Measurements from ENCODE around the gene GLRX5.

DNA sequence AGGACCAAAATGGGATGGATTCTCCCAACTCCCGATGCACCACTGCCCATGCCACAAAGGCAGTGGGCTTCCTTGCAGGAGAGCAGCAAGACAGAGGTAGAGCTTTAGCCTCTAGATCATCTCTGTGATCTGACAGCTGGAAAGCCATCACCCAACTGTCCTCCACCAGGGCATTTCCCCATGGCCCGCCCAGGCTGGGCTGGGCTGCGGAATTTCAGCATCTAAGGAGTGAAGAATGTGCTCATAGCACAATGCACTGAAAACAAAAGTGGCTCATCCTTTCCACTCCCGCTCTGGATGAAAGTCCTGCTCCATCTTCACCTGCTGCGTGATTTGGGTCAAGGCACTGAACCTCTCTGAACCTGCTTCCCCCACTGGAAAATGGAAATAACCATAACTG lies 24.0 kb upstream of the GLRX5 start:
- TF ChIP-seq EZH2 (IDR thresholded peaks at IDR 0.05; ENCODE audit: borderline replicate concordance, low read depth, low read length, poor library complexity, severe bottlenecking) = no peak
- TF ChIP-seq, protein P1, sequence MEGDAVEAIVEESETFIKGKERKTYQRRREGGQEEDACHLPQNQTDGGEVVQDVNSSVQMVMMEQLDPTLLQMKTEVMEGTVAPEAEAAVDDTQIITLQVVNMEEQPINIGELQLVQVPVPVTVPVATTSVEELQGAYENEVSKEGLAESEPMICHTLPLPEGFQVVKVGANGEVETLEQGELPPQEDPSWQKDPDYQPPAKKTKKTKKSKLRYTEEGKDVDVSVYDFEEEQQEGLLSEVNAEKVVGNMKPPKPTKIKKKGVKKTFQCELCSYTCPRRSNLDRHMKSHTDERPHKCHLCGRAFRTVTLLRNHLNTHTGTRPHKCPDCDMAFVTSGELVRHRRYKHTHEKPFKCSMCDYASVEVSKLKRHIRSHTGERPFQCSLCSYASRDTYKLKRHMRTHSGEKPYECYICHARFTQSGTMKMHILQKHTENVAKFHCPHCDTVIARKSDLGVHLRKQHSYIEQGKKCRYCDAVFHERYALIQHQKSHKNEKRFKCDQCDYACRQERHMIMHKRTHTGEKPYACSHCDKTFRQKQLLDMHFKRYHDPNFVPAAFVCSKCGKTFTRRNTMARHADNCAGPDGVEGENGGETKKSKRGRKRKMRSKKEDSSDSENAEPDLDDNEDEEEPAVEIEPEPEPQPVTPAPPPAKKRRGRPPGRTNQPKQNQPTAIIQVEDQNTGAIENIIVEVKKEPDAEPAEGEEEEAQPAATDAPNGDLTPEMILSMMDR (conservative IDR thresholded peaks at IDR 0.05; ENCODE audit: low read depth, low read length) = no peak
